ENCODE results near the gene MT1A.

Gene MT1A

GRCh38 chr16:56600398-56600999 lies 38.0 kb upstream of the MT1A start:
- H3K4me3 ChIP-seq (ENCODE audit: low read length), result no peak overlapping the region
- DNase-seq (ENCODE audit: low read depth), result peak; percentile 60
- TF ChIP-seq, protein P1, sequence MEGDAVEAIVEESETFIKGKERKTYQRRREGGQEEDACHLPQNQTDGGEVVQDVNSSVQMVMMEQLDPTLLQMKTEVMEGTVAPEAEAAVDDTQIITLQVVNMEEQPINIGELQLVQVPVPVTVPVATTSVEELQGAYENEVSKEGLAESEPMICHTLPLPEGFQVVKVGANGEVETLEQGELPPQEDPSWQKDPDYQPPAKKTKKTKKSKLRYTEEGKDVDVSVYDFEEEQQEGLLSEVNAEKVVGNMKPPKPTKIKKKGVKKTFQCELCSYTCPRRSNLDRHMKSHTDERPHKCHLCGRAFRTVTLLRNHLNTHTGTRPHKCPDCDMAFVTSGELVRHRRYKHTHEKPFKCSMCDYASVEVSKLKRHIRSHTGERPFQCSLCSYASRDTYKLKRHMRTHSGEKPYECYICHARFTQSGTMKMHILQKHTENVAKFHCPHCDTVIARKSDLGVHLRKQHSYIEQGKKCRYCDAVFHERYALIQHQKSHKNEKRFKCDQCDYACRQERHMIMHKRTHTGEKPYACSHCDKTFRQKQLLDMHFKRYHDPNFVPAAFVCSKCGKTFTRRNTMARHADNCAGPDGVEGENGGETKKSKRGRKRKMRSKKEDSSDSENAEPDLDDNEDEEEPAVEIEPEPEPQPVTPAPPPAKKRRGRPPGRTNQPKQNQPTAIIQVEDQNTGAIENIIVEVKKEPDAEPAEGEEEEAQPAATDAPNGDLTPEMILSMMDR (conservative IDR thresholded peaks at IDR 0.05; ENCODE audit: low read length), result peak; percentile 82

DNA sequence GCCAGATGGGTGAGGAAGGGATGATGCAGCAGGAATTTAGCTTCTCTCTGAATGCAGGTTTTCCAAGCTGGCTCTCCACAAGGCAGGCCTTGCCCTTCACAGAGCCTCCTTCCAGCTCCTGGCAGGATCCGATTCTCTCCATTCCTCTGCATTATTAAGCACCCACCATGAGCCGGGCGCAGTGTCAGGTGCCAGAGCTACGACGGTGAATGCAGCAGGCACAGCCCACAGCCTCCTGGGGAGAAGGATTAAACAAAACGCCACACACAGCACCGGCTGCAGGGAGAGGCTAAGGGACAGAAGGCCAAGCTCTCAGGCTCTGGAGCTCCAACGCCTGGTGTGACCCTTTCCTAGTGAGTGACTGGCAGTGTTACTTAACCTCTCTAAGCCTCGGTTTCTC lies 37.1 kb upstream of the MT1A start:
- no peak for DNase-seq (ENCODE audit: low read depth)
- H3K4me3 ChIP-seq (ENCODE audit: low read length), result no peak overlapping the region
- TF ChIP-seq, protein P1 (conservative IDR thresholded peaks at IDR 0.05; ENCODE audit: low read length), result no peak

DNA sequence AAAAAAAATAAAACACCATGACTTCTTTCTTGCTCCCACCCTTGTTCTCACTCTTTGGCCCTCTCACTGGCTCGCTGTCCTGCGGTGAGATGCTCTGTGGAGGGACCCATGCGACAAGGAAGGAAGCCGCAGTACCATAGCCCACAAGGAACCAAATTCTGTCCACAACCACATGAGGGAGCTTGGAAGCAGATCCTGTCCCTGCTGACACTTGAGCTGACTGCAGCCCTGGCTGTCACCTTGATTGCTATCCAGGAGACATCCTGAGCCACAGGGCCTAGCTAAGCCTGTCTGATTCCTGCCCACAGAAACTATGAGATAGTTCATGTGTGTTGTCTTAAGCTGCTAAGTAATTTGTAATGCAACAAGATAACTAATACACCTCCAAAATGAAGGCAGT lies 34.9 kb upstream of the MT1A start:
- peak; percentile 38 for DNase-seq (ENCODE audit: low read depth)
- no peak overlapping the region for H3K4me3 ChIP-seq (ENCODE audit: low read length)
- TF ChIP-seq, protein P1 (conservative IDR thresholded peaks at IDR 0.05; ENCODE audit: low read length), result peak; percentile 50

DNA sequence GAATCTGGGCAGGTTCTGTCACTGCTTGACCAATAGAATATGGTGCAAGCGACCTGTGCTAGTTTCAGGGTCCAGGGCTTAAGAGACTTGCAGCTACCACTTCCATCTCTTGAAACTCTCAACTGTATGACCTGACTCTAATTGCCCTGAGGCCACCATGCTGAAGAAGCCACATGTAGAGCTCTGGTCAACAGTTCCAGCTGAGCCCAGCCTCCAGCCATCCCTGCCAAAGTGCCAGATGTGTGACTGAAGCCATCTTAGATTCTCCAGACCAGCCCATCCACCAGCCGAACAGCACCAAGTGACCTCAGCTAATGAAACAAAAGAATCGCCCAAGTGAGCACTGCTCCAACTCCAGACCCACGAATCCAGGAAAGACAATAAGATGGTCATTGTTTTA lies 33.5 kb upstream of the MT1A start:
- no peak overlapping the region for H3K4me3 ChIP-seq (ENCODE audit: low read length)
- TF ChIP-seq, protein P1 (conservative IDR thresholded peaks at IDR 0.05; ENCODE audit: low read length), result no peak
- DNase-seq (ENCODE audit: low read depth), result no peak

DNA sequence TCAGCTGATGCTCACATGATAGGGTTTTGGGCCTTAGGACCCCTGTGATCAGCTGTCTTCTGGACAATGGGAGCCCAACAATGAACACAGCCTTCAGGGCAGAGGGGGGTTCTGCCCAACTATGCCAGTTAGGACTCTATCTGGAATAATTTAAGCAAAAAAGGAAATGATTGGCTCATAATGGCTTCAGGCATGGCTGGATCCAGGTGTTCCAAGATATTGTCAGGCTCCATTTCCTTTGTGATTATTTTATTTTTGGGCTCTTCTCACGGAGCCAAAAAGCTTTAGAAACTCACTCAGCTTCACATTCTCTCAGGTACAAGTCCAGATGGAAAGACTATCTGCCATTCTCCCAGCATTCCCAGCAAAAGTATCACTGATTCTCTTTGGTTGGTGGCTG lies 33.0 kb upstream of the MT1A start:
- DNase-seq (ENCODE audit: low read depth), result no peak
- H3K4me3 ChIP-seq (ENCODE audit: low read length), result no peak overlapping the region
- TF ChIP-seq, protein P1 (conservative IDR thresholded peaks at IDR 0.05; ENCODE audit: low read length), result no peak

- no peak overlapping the region for H3K4me3 ChIP-seq (ENCODE audit: low read length)
- no peak for DNase-seq (ENCODE audit: low read depth)
- TF ChIP-seq, protein P1 (conservative IDR thresholded peaks at IDR 0.05; ENCODE audit: low read length), result no peak
Measured at GRCh38 chr16:56606071-56606475, 32.4 kb upstream of the MT1A start.

- TF ChIP-seq, protein P1 (conservative IDR thresholded peaks at IDR 0.05; ENCODE audit: low read length), result no peak
- H3K4me3 ChIP-seq (ENCODE audit: low read length), result peak overlapping the region; percentile 52
- DNase-seq (ENCODE audit: low read depth), result peak; percentile 87
Measured at GRCh38 chr16:56606476-56607108, 31.9 kb upstream of the MT1A start.
